ENCODE results near the gene HOXA13. TPM values are rescaled to one million over a fixed set of nuclear protein-coding genes. Genes with fewer than 3 reads are reported as not detected.

HOXA13 gene
- total RNA-seq, 8 experiments from 2014 or later = 0.09 to 2.4 (median 0.18) TPM; not detected in 3

- H3K4me1 ChIP-seq (replicated peaks in 1 of 2) = peaks cover 0 to 3% of the 10 kb centered on the region in 2 donors
- in situ Hi-C loops (cut with MboI; ENCODE audit: low pct_unique_long_range_greater_than_20kb in 2 of 9, low sequenced_read_pairs in 9 of 9, unreplicated experiment in 9 of 9) = loop anchor here in 7 of 9 experiments (10.0 to 25.0 kb wide), 6 partner anchors 609 to 1316 kb away; no protein-coding TSS in a partner anchor
Measured at GRCh38 chr7:27178366-27178765, 21.5 kb downstream of the HOXA13 start.

GRCh38 chr7:27177795-27178320, 22.0 kb downstream of the HOXA13 start:
- Histone ChIP-seq H3K4me1 (replicated peaks in 1 of 2) (no peaks in the 10 kb centered on the region), H3K4me3 (no peak overlapping the region), H3K27ac (no peak overlapping the region)
- ATAC-seq (replicated peaks in 6 of 8) = no peak
- in situ Hi-C loops (cut with MboI; ENCODE audit: low pct_unique_long_range_greater_than_20kb in 2 of 9, low sequenced_read_pairs in 9 of 9, unreplicated experiment in 9 of 9) = loop anchor here in 7 of 9 experiments (10.0 to 25.0 kb wide), 6 partner anchors 609 to 1316 kb away; no protein-coding TSS in a partner anchor
- WGBS, 10 experiments = 0 to 60% (median 14%) methylated on average over 1 to 5 of the region's 5 CpGs

More at GRCh38 chr7:27178366-27178765, 21.5 kb downstream of the HOXA13 start:
- Histone ChIP-seq H3K27ac (no peak overlapping the region), H3K4me3 (no peak overlapping the region)
- 0 to 80% (median 26%) methylated on average over 1 to 6 of the region's 6 CpGs for WGBS, 10 experiments
- ATAC-seq (replicated peaks in 6 of 8) = peak in 1 of 8 experiments; percentile 1

DNA sequence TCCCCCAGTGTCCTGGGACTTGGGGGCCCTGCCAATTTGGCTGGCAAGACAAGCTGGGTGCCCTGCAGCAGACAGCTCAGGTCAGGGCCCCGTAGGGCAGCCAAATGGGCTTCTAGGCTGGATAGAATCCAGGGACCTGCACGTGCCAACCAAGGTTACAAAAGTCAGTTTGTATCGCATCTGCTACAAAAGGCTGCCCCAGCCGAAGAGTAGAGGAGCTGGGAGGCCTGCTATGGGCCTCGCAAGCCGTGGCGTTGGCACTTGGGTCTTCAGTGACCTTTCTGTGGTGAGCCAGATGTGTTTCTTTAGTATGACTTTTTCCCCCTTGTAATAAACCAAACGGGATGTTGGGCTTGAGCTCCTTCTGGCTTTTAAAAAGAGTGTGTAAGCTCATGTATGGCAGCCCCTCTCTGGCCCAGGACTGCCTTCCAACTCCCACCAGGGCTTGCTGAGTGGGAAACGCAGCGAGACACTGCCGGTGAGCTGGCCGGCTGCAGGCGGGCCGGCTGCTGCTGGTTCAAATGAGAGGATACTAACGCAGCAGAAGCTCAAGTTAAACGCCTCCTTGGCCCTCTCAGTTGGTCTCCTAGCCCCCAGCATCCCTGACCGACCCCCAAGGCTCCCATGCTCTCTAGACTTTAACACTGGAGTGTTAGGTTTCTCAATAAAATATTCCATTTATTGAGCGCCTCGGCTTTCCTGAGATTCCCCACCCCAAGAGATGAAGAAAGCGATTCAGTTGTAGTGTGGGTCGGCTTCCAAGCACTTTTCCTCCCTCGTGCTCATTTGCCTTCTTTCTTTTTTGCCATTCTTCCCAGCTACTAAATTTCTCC, 22.7 kb downstream of the HOXA13 start:
- Histone ChIP-seq H3K4me3 (no peak overlapping the region), H3K4me1 (replicated peaks in 1 of 2) (no peaks in the 10 kb centered on the region), H3K27ac (no peak overlapping the region)
- in situ Hi-C loops (cut with MboI; ENCODE audit: low pct_unique_long_range_greater_than_20kb in 2 of 9, low sequenced_read_pairs in 9 of 9, unreplicated experiment in 9 of 9) = loop anchor here in 7 of 9 experiments (10.0 to 25.0 kb wide), 6 partner anchors 610 to 1315 kb away; no protein-coding TSS in a partner anchor
- WGBS, 10 experiments = 0 to 47% (median 10%) methylated on average over 1 to 9 of the region's 22 CpGs
- ATAC-seq (replicated peaks in 6 of 8) = no peak

DNA sequence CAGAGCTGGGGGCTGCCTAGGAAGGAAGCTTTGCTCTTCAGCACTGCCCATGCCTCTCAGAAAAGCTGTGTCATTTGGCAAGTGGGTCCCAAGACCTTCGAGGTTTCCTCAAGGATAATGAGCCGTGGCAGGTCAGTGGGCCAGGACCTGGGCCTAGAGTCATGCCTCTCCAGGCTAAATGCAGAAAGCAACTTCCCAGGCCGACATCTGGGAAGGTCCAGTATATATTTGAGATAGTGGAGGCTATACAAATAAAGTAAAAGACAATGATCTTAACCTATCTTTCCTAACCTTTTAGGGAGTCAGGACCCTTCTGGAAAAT, 23.4 kb downstream of the HOXA13 start:
- H3K4me3 ChIP-seq = no peak overlapping the region
- no peaks in the 10 kb centered on the region for H3K4me1 ChIP-seq (replicated peaks in 1 of 2)
- no peak overlapping the region for H3K27ac ChIP-seq
- in situ Hi-C loops (cut with MboI; ENCODE audit: low pct_unique_long_range_greater_than_20kb in 2 of 9, low sequenced_read_pairs in 9 of 9, unreplicated experiment in 9 of 9) = loop anchor here in 7 of 9 experiments (10.0 to 25.0 kb wide), 6 partner anchors 611 to 1314 kb away; no protein-coding TSS in a partner anchor
- WGBS, 10 experiments = 0 to 60% (median 40%) methylated on average over 1 to 3 of the region's 3 CpGs; no CpG with 5 or more reads in 4 of the 10 experiments
- ATAC-seq (replicated peaks in 6 of 8) = no peak

DNA sequence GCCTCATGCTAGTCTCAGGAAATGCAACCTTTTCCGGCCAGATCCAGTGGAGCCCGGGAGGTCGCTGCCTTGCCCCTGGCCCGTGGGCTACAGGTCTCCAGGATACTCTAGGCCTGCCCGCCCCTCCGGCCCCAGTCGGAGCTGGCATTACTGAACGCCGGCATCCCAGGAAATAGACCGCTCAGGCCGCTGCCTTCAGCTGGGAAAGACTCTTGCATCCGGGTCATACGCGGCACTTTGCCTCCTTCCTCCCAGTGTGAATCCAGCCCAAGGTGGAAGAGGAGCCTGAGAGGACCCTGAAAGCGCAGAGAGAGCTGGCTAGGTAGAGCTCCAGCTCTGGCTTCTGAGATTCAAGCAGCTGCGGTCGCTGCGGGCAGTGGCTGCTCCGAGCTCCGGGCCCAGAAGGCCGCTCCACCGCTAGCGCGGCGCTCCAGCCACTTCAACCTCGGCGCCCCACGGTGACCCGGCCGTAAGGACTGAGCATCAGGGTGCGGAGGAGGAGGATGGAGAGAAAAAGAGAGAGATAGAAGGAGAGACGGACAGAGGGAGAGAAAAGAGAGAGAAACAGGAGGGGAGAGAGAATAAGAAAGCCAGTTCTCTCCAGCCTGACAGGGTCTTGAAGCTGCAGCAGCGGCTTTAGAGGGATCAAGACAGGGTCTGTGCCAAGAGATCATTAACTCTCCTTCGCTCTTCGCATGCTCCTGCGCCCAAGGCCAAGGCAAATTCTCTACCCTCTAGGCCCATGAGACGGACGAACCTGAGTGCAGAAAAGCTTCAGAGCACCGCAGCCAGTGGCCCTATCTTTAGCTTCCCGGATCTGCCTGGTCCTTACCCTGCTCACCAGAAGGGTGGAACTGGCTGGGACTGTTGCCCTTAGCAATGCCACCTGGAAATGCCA, 24.0 kb downstream of the HOXA13 start:
- in situ Hi-C loops (cut with MboI; ENCODE audit: low pct_unique_long_range_greater_than_20kb in 2 of 9, low sequenced_read_pairs in 9 of 9, unreplicated experiment in 9 of 9) = loop anchor here in 7 of 9 experiments (10.0 to 25.0 kb wide), 6 partner anchors 611 to 1314 kb away; no protein-coding TSS in a partner anchor
- Histone ChIP-seq H3K4me1 (replicated peaks in 1 of 2) (no peaks in the 10 kb centered on the region), H3K4me3 (no peak overlapping the region), H3K27ac (no peak overlapping the region)
- ATAC-seq (replicated peaks in 6 of 8) = peak in 3 of 8 experiments; percentile 0
- WGBS, 10 experiments = 0 to 34% (median 20%) methylated on average over 1 to 17 of the region's 40 CpGs

GRCh38 chr7:27174874-27175625, 24.8 kb downstream of the HOXA13 start:
- peak in 3 of 8 experiments; percentile 4 to 22 (median 7) for ATAC-seq (replicated peaks in 6 of 8)
- in situ Hi-C loops (cut with MboI; ENCODE audit: low pct_unique_long_range_greater_than_20kb in 2 of 9, low sequenced_read_pairs in 9 of 9, unreplicated experiment in 9 of 9) = loop anchor here (10.0 to 25.0 kb wide), 8 partner anchors 612 to 1313 kb away; no protein-coding TSS in a partner anchor
- H3K4me1 ChIP-seq (replicated peaks in 1 of 2) = peaks cover 0 to under 1% of the 10 kb centered on the region in 2 donors
- no peak overlapping the region for H3K27ac ChIP-seq
- no peak overlapping the region for H3K4me3 ChIP-seq
- WGBS, 10 experiments = 28 to 40% (median 35%) methylated on average over 1 to 4 of the region's 12 CpGs; no CpG with 5 or more reads in 6 of the 10 experiments

GRCh38 chr7:27173956-27174873, 25.7 kb downstream of the HOXA13 start, which contains the start of gene HOXA10:
HOXA10 (minus strand) TSS chr7:27174320; CDS start chr7:27174306, 14 bp downstream.
- Histone ChIP-seq H3K27ac (no peak within 1 kb of the TSS), H3K4me3 (peak within 1 kb of the TSS in 4 of 5 donors; percentile 15 to 32 (median 24)), H3K4me1 (replicated peaks in 1 of 2) (peaks cover 0 to 6% of the 10 kb centered on the region in 2 donors)
- 0 to 20% (median 0%) methylated on average over 1 to 13 of the region's 82 CpGs; no CpG with 5 or more reads in 5 of the 10 experiments for WGBS, 10 experiments
- ATAC-seq (replicated peaks in 6 of 8) = peak in 7 of 8 experiments; percentile 0 to 30 (median 15)
- in situ Hi-C loops (cut with MboI; ENCODE audit: low pct_unique_long_range_greater_than_20kb in 2 of 9, low sequenced_read_pairs in 9 of 9, unreplicated experiment in 9 of 9) = loop anchor here in 6 of 9 experiments (10.0 to 25.0 kb wide), 4 partner anchors 787 to 1312 kb away; no protein-coding TSS in a partner anchor

DNA sequence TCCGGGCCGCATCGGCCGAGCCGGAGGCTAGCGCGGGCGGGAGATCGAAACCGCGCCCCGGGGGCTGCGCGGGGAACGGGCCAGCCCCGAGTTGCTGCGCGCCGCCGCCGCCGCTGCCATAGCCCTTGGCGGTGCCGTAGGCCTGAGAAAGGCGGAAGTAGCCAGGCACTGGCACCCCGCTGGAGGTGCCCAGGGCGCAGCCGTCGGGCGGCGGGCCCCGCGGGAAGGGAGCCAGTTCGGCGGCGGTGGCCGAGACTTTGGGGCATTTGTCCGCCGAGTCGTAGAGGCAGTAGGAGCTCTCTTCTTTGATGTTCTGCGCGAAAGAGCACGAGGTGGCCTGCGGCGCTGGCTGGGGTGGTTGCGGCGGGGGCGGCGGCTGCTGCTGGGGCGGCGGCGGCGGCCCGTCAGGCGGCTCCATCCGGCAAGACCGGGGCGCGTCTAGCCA, 26.4 kb downstream of the HOXA13 start:
- peaks cover 0 to 6% of the 10 kb centered on the region in 2 donors for H3K4me1 ChIP-seq (replicated peaks in 1 of 2)
- peak overlapping the region in 4 of 5 donors; percentile 15 to 32 (median 24) for H3K4me3 ChIP-seq
- WGBS, 10 experiments = 0 to 3% (median 0%) methylated on average over 6 to 31 of the region's 59 CpGs; no CpG with 5 or more reads in 7 of the 10 experiments
- in situ Hi-C loops (cut with MboI; ENCODE audit: low pct_unique_long_range_greater_than_20kb in 2 of 9, low sequenced_read_pairs in 9 of 9, unreplicated experiment in 9 of 9) = loop anchor here in 6 of 9 experiments (10.0 to 25.0 kb wide), 4 partner anchors 786 to 1311 kb away; no protein-coding TSS in a partner anchor
- ATAC-seq (replicated peaks in 6 of 8) = peak; percentile 1 to 66 (median 37)
- no peak overlapping the region for H3K27ac ChIP-seq

- Histone ChIP-seq H3K4me3 (peak overlapping the region in 4 of 5 donors; percentile 15 to 32 (median 24)), H3K27ac (no peak overlapping the region), H3K4me1 (replicated peaks in 1 of 2) (peaks cover 0 to 6% of the 10 kb centered on the region in 2 donors)
- ATAC-seq (replicated peaks in 6 of 8) = peak; percentile 3 to 70 (median 47)
- 0 to 3% (median 2%) methylated on average over 8 to 20 of the region's 58 CpGs; no CpG with 5 or more reads in 5 of the 10 experiments for WGBS, 10 experiments
- in situ Hi-C loops (cut with MboI; ENCODE audit: low pct_unique_long_range_greater_than_20kb in 2 of 9, low sequenced_read_pairs in 9 of 9, unreplicated experiment in 9 of 9) = loop anchor here in 6 of 9 experiments (10.0 to 25.0 kb wide), 4 partner anchors 786 to 1311 kb away; no protein-coding TSS in a partner anchor
Measured at GRCh38 chr7:27172823-27173510, 26.9 kb downstream of the HOXA13 start.

GRCh38 chr7:27172315-27172774, 27.5 kb downstream of the HOXA13 start:
- 0 to 20% (median 5%) methylated on average over 1 to 7 of the region's 10 CpGs; no CpG with 5 or more reads in 2 of the 10 experiments for WGBS, 10 experiments
- Histone ChIP-seq H3K4me3 (no peak overlapping the region), H3K4me1 (replicated peaks in 1 of 2) (peaks cover 0 to 6% of the 10 kb centered on the region in 2 donors), H3K27ac (no peak overlapping the region)
- no peak for ATAC-seq (replicated peaks in 6 of 8)
- in situ Hi-C loops (cut with MboI; ENCODE audit: low pct_unique_long_range_greater_than_20kb in 2 of 9, low sequenced_read_pairs in 9 of 9, unreplicated experiment in 9 of 9) = loop anchor here in 6 of 9 experiments (10.0 to 25.0 kb wide), 4 partner anchors 785 to 1310 kb away; no protein-coding TSS in a partner anchor

Measured in motor neuron (in vitro differentiated cells).